ENCODE results near the gene GABRG3. TPM values are rescaled to one million over a fixed set of nuclear protein-coding genes. Genes with fewer than 3 reads are reported as not detected.

GABRG3 gene
- total RNA-seq, 1 donor from 2014 or later, result not detected

DNA sequence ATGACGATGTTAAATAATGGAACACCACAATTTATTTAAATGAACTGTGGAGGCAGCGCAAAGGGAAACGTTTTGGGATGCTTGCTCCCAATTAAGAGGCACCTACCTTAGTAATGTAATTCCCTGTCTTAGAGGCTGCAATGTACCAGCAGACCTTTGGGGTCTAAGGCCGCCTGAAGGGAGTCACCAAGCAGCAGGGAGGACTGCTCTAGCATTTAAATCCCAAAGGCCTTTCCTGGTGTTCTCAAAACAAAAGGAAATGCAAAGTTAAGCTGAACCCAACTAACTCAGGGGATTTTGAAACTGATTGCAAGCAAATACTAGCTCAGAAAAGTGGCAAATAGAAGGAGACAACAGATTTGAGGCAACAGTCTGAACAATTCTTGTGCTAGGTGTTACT, 510.8 kb downstream of the GABRG3 start:
- Histone ChIP-seq H3K27me3 (ENCODE audit: low read depth) (no peaks in the 10 kb centered on the region), H3K9me3 (no peaks in the 10 kb centered on the region), H3K4me3 (no peak overlapping the region), H3K27ac (no peak overlapping the region), H3K36me3 (no peaks in the 10 kb centered on the region), H3K4me1 (no peaks in the 10 kb centered on the region)
- DNase-seq, result no peak
- TF ChIP-seq, protein P1, sequence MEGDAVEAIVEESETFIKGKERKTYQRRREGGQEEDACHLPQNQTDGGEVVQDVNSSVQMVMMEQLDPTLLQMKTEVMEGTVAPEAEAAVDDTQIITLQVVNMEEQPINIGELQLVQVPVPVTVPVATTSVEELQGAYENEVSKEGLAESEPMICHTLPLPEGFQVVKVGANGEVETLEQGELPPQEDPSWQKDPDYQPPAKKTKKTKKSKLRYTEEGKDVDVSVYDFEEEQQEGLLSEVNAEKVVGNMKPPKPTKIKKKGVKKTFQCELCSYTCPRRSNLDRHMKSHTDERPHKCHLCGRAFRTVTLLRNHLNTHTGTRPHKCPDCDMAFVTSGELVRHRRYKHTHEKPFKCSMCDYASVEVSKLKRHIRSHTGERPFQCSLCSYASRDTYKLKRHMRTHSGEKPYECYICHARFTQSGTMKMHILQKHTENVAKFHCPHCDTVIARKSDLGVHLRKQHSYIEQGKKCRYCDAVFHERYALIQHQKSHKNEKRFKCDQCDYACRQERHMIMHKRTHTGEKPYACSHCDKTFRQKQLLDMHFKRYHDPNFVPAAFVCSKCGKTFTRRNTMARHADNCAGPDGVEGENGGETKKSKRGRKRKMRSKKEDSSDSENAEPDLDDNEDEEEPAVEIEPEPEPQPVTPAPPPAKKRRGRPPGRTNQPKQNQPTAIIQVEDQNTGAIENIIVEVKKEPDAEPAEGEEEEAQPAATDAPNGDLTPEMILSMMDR (IDR thresholded peaks at IDR 0.05), result no peak
- ATAC-seq, result no peak
- intact Hi-C loops (cut with DNase I), result no loop called here

DNA sequence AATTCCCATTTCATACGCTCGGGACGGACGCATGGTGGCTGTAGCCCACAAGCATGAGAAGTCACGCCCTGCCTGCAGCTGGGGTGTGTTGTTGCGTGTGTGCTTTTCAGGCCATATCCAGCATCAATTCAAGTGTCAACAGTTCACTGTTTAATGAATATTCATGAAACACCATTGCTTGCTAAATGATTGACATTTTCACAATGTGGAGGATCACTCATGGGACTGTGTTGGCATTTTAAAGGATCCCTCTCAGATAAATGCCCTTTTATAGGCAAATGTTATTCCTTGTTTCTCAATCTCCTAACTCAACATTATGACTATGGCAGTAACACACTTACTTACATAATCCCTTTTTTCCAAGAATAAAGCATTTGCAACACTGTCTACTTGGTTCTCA, 511.3 kb downstream of the GABRG3 start:
- ATAC-seq (no peak), DNase-seq (no peak)
- Histone ChIP-seq H3K4me1 (no peaks in the 10 kb centered on the region), H3K4me3 (no peak overlapping the region), H3K36me3 (no peaks in the 10 kb centered on the region), H3K9me3 (no peaks in the 10 kb centered on the region), H3K27me3 (ENCODE audit: low read depth) (no peaks in the 10 kb centered on the region), H3K27ac (no peak overlapping the region)
- TF ChIP-seq, protein P1 (IDR thresholded peaks at IDR 0.05), result no peak
- intact Hi-C loops (cut with DNase I), result no loop called here

DNA sequence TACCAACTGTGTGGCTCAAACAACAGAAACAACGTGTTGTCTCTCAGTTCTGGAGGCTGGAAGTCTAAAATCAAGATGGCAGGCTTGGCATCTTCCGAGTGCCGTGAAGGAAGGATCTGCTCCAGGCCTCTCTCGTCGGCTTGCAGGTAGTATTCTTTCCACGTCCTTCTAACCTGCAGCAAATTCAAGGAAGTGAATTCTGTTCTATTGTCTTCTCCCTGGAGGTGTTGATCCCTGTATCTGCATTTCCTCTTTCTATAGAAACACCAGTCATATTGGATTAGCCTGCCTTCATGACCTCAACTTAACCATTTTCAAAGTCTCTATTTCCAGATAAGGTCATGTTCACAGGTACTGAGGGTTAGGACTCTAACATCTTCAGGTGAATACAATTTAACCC, 512.1 kb downstream of the GABRG3 start:
- H3K4me3 ChIP-seq, result no peak overlapping the region
- TF ChIP-seq, protein P1 (IDR thresholded peaks at IDR 0.05), result no peak
- H3K27ac ChIP-seq, result no peak overlapping the region
- H3K9me3 ChIP-seq, result no peaks in the 10 kb centered on the region
- no peak for DNase-seq
- ATAC-seq, result no peak
- no peaks in the 10 kb centered on the region for H3K36me3 ChIP-seq
- no peaks in the 10 kb centered on the region for H3K4me1 ChIP-seq
- intact Hi-C loops (cut with DNase I), result no loop called here
- no peaks in the 10 kb centered on the region for H3K27me3 ChIP-seq (ENCODE audit: low read depth)

DNA sequence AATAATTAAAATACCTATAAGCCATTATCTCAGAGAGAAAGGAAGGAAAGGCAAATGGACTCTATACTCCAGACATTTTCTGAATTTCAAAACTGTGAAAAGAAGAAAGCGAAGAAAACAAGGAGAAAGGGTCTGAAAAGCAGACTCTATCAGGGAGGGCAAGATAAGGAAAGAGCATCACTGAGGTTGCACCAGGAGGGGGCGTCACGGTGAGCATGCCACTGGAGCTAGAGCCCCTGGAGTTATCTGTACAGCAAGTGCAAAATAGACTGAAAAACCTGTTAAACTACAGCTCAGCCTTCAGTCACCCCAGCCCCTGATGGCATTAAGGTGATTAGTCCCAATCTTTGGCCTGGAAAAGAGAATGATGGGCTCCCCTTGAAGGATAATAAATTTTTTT, 514.3 kb downstream of the GABRG3 start:
- no peak for DNase-seq
- H3K4me1 ChIP-seq, result no peaks in the 10 kb centered on the region
- no peaks in the 10 kb centered on the region for H3K27me3 ChIP-seq (ENCODE audit: low read depth)
- ATAC-seq, result no peak
- no peaks in the 10 kb centered on the region for H3K36me3 ChIP-seq
- no peaks in the 10 kb centered on the region for H3K9me3 ChIP-seq
- no peak overlapping the region for H3K27ac ChIP-seq
- no peak overlapping the region for H3K4me3 ChIP-seq
- intact Hi-C loops (cut with DNase I), result no loop called here
- TF ChIP-seq, protein P1 (IDR thresholded peaks at IDR 0.05), result no peak

- H3K27me3 ChIP-seq (ENCODE audit: low read depth), result no peaks in the 10 kb centered on the region
- H3K9me3 ChIP-seq, result no peaks in the 10 kb centered on the region
- no peaks in the 10 kb centered on the region for H3K36me3 ChIP-seq
- ATAC-seq, result no peak
- intact Hi-C loops (cut with DNase I), result no loop called here
- no peak overlapping the region for H3K27ac ChIP-seq
- DNase-seq, result no peak
- no peak overlapping the region for H3K4me3 ChIP-seq
- TF ChIP-seq, protein P1 (IDR thresholded peaks at IDR 0.05), result no peak
- no peaks in the 10 kb centered on the region for H3K4me1 ChIP-seq
Measured at GRCh38 chr15:27486051-27486450, 515.1 kb downstream of the GABRG3 start.
